Body of pancreas (tissue), 4 donors: ENCODE results near the gene MAGOHB. TPM values are rescaled to one million over a fixed set of nuclear protein-coding genes. Genes with fewer than 3 reads are reported as not detected.

Source experiments
- ATAC-seq: fragments of 150-250 bp; one replicate; pipeline ENCODE4 v1.9.1; 2016
- DNase-seq, 4 donors: peaks; one replicate each; pipeline ENCODE4 v3.0.0-alpha.2; 2019
- H3K27ac ChIP-seq, 4 donors: fragments of 200-600 bp; sonication (generic); 1 replicate in 3 of 4; 2 replicates in 1 of 4; pipeline versions ENCODE4 v1.5.1 to v1.6.1; 2016 to 2019; ENCODE audit warnings: mild to moderate bottlenecking in 1 of 4, mixed read lengths in 1 of 4, moderate library complexity in 1 of 4
- H3K27me3 ChIP-seq, 2 donors: fragments of 200-600 bp; sonication (generic); one replicate each; pipeline ENCODE4 v1.6.0; 2016; ENCODE audit warnings: mild to moderate bottlenecking in 1 of 2
- H3K36me3 ChIP-seq, 2 donors: fragments of 200-600 bp; sonication (generic); replicated peaks in 1 of 2; 2 replicates each; pipeline ENCODE4 v1.5.1; 2016; ENCODE audit warnings: low read depth in 2 of 2; ENCODE audit not compliant: insufficient read depth in 1 of 2
- H3K4me1 ChIP-seq: fragments of 200-600 bp; sonication (generic); one replicate; pipeline ENCODE4 v1.6.0; 2016
- H3K4me3 ChIP-seq, 2 donors: fragments of 200-600 bp; sonication (generic); 1 replicate in 1 of 2; 2 replicates in 1 of 2; pipeline ENCODE4 v1.5.1; 2016 to 2019
- H3K9me3 ChIP-seq, 3 donors: fragments of 200-600 bp; sonication (generic); 1 replicate in 2 of 3; 2 replicates in 1 of 3; pipeline ENCODE4 v1.5.1; 2016
- POLR2A ChIP-seq, 3 donors: fragments of 450-650 bp; IDR thresholded peaks; one replicate each; pipeline ENCODE4 v1.6.1; 2016; ENCODE audit warnings: antibody characterized with exemption in 3 of 3, mild to moderate bottlenecking in 2 of 3
- WGBS, 2 donors: methylation state at CpG; one replicate each; pipeline ENCODE4 v1.1.5; 2017; 5-methylcytosine and 5-hydroxymethylcytosine counted together
- intact Hi-C: fragments of 100-400 bp; cut with DNase I; formaldehyde crosslinking; loops from one replicate; pipeline ENCODE4 v1.15.1; 2023
- total RNA-seq, 2 donors: library from RNA; depleted of rRNA; stranded (reverse); fragments of >200 nt; gene quantifications; one replicate each; pipeline ENCODE4 v1.1.0, GENCODE V29; 2016
- TF ChIP-seq, protein P1 (sequence below), 7 experiments: fragments of 450-650 bp in 4 of 7; fragments of 200-600 bp in 3 of 7; sonication (generic) in 3 of 7; IDR thresholded peaks; one replicate each; pipeline ENCODE4 v1.5.1; 2016 to 2019; ENCODE audit warnings: antibody characterized with exemption in 7 of 7

Gene MAGOHB
- total RNA-seq, 2 donors from 2014 or later, result 16.9 to 17.5 TPM

DNA sequence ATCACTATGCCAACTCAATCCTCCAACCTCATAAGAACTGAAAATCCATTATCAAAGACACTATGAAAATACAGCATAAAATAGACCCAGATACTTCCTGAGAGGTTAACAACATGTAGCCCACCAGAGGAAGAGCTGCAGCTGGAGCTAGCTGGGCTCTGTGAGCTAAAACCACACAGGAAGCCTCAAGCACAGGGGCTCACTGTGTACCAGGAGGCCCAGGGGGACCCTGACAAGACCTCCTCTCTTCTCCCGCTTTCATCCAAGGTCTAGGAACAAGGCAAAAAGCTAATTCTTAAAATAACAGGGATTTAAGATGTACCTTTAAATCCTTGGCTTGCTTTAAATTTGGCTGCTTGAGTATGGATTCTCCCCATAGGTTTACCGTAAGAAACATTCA is 54.2 kb downstream of the MAGOHB start:
- intact Hi-C loops, result loop anchor here (5.0 kb wide), 1 partner anchor 227 kb away; no protein-coding TSS in a partner anchor
- ATAC-seq, result no peak

DNA sequence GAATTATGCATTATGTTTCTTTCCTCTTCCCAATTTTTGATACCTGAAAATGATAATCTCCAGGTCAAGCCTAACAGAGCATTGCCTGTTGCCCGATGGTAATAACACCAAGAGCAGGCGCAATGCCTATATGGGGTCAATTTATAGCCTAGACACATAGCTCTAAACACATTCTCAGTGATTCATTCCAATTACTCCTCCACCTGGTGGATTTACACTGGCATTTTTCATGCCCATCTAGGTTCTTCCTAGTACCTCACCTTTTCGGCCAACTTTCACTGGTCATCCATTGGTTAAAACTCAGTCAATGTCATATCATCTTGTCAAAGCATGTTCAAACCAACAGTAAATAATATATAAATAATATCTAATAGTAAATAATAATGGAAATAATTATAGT is 54.6 kb downstream of the MAGOHB start:
- DNase-seq (no peak), ATAC-seq (no peak)
- Histone ChIP-seq H3K9me3 (no peaks in the 10 kb centered on the region), H3K27ac (no peak overlapping the region), H3K4me3 (no peak overlapping the region), H3K4me1 (no peaks in the 10 kb centered on the region), H3K36me3 (no peaks in the 10 kb centered on the region), H3K27me3 (no peaks in the 10 kb centered on the region)
- WGBS, 2 donors, result 89 to 90% methylated on average over 3 of the region's 3 CpGs
- intact Hi-C loops, result loop anchor here (5.0 kb wide), 1 partner anchor 226 kb away; no protein-coding TSS in a partner anchor
- TF ChIP-seq POLR2A (IDR thresholded peaks at IDR 0.05), result no peak

More for the DNA sequence above, 54.2 kb downstream of the MAGOHB start:
- no peak for DNase-seq
- Histone ChIP-seq H3K4me1 (no peaks in the 10 kb centered on the region), H3K4me3 (no peak overlapping the region), H3K27ac (no peak overlapping the region), H3K9me3 (no peaks in the 10 kb centered on the region), H3K36me3 (no peaks in the 10 kb centered on the region), H3K27me3 (no peaks in the 10 kb centered on the region)
- 79 to 91% methylated on average over 2 of the region's 2 CpGs for WGBS, 2 donors
- TF ChIP-seq, protein P1, sequence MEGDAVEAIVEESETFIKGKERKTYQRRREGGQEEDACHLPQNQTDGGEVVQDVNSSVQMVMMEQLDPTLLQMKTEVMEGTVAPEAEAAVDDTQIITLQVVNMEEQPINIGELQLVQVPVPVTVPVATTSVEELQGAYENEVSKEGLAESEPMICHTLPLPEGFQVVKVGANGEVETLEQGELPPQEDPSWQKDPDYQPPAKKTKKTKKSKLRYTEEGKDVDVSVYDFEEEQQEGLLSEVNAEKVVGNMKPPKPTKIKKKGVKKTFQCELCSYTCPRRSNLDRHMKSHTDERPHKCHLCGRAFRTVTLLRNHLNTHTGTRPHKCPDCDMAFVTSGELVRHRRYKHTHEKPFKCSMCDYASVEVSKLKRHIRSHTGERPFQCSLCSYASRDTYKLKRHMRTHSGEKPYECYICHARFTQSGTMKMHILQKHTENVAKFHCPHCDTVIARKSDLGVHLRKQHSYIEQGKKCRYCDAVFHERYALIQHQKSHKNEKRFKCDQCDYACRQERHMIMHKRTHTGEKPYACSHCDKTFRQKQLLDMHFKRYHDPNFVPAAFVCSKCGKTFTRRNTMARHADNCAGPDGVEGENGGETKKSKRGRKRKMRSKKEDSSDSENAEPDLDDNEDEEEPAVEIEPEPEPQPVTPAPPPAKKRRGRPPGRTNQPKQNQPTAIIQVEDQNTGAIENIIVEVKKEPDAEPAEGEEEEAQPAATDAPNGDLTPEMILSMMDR (IDR thresholded peaks at IDR 0.05), result no peak
- no peak for TF ChIP-seq POLR2A (IDR thresholded peaks at IDR 0.05)

DNA sequence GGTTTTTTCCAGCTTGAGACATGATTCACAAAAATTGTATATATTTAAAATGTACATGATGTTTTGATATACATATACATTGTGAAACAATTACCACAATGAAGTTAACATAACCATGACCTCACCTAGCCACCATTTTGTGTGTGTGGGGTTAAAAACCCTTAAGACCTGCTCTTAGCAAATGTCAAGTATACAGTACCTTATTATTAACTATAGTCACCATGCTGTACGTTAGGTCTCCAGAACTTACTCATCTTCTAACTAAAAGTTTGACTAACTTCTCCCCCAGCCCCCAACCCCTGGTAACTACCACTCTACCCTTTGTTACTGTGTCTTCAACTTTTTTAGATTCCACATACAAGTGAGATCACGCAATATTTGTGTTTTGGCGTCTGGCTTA is 55.1 kb downstream of the MAGOHB start:
- ATAC-seq (no peak), DNase-seq (no peak)
- no peaks in the 10 kb centered on the region for H3K4me1 ChIP-seq
- intact Hi-C loops, result loop anchor here (5.0 kb wide), 1 partner anchor 226 kb away; no protein-coding TSS in a partner anchor
- H3K9me3 ChIP-seq, result no peaks in the 10 kb centered on the region
- no peak for TF ChIP-seq POLR2A (IDR thresholded peaks at IDR 0.05)
- no peaks in the 10 kb centered on the region for H3K27me3 ChIP-seq
- H3K4me3 ChIP-seq, result no peak overlapping the region
- WGBS, 2 donors, result 74 to 78% methylated on average over 3 of the region's 3 CpGs
- H3K36me3 ChIP-seq, result no peaks in the 10 kb centered on the region
- no peak overlapping the region for H3K27ac ChIP-seq

DNA sequence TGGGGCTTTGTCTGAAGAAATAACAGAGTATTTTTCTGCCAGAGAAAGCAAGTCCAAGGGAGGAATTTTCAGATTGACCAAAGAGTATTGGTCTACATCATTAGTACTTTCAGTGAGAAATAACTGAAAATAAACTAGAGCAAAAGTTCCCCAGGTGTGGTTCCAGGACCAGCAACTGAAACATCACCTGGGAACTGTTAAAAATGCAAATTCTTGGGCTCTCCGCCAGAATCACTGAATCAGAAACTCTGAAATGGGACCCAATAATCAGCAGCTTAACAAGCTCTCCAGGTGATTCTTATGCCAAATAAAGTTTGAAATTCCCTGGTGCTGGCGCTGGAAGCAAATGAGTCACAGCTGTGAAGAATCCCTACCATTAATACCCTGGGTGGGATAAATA is 55.6 kb downstream of the MAGOHB start:
- TF ChIP-seq, protein P1 (IDR thresholded peaks at IDR 0.05), result no peak
- TF ChIP-seq POLR2A (IDR thresholded peaks at IDR 0.05), result no peak
- Histone ChIP-seq H3K4me3 (no peak overlapping the region), H3K9me3 (no peaks in the 10 kb centered on the region), H3K27me3 (no peaks in the 10 kb centered on the region), H3K27ac (no peak overlapping the region), H3K36me3 (no peaks in the 10 kb centered on the region), H3K4me1 (no peaks in the 10 kb centered on the region)
- 54 to 56% methylated on average over 2 of the region's 2 CpGs for WGBS, 2 donors
- DNase-seq (no peak), ATAC-seq (no peak)
- intact Hi-C loops, result loop anchor here (5.0 kb wide), 1 partner anchor 225 kb away; no protein-coding TSS in a partner anchor

DNA sequence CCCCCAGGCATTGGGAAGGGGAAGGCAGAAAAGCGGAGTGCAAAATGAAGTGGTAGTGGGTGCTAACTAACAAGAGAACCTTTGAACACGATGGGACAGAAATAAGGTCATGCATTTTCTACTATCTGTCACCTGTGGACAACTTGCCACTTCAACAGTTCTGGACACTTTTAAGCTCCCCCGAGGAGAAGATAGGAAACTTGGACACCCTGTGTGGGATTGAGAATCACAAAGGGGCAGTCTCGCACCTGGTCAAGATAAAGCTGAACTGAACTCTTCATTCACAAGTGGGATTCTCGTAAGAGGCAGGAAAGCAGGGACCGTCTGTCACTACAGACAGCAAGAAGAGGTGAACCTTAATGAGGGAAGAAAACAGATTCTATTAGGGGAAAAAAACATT is 56.1 kb downstream of the MAGOHB start:
- intact Hi-C loops, result loop anchor here (5.0 kb wide), 1 partner anchor 225 kb away; no protein-coding TSS in a partner anchor
- H3K27ac ChIP-seq, result no peak overlapping the region
- TF ChIP-seq, protein P1 (IDR thresholded peaks at IDR 0.05), result no peak
- no peak for TF ChIP-seq POLR2A (IDR thresholded peaks at IDR 0.05)
- H3K4me3 ChIP-seq, result no peak overlapping the region
- no peaks in the 10 kb centered on the region for H3K36me3 ChIP-seq
- 49 to 54% methylated on average over 6 of the region's 6 CpGs for WGBS, 2 donors
- ATAC-seq (no peak), DNase-seq (no peak)
- no peaks in the 10 kb centered on the region for H3K4me1 ChIP-seq
- no peaks in the 10 kb centered on the region for H3K27me3 ChIP-seq
- no peaks in the 10 kb centered on the region for H3K9me3 ChIP-seq
